GM18499 (cell line): Measurements from ENCODE around the gene EPHA2.

ENCODE experiments used
- ATAC-seq: cut with Tn5 transposase; IDR thresholded peaks from one replicate; pipeline ENCODE4 v1.9.1; 2021; ENCODE audit warnings: moderate number of reproducible peaks; ENCODE audit not compliant: insufficient read depth, unreplicated experiment

Gene EPHA2

GRCh38 chr1:16151995-16152384 lies 3.9 kb downstream of the EPHA2 start:
- no peak for ATAC-seq

- ATAC-seq = no peak
Observed at GRCh38 chr1:16151196-16151994, 4.5 kb downstream of the EPHA2 start.

- no peak for ATAC-seq
Observed at GRCh38 chr1:16150508-16150907, 5.4 kb downstream of the EPHA2 start.

GRCh38 chr1:16149702-16150488 lies 6.0 kb downstream of the EPHA2 start:
- ATAC-seq = no peak

GRCh38 chr1:16149146-16149545 lies 6.7 kb downstream of the EPHA2 start:
- ATAC-seq = no peak

- no peak for ATAC-seq
Observed at GRCh38 chr1:16148329-16149092, 7.4 kb downstream of the EPHA2 start.

- ATAC-seq = no peak
Observed at GRCh38 chr1:16147156-16147926, 8.5 kb downstream of the EPHA2 start.

GRCh38 chr1:16146279-16147155 lies 9.4 kb downstream of the EPHA2 start:
- ATAC-seq = no peak

GRCh38 chr1:16145662-16146278 lies 10.1 kb downstream of the EPHA2 start:
- no peak for ATAC-seq

GRCh38 chr1:16145030-16145661 lies 10.7 kb downstream of the EPHA2 start:
- no peak for ATAC-seq

- no peak for ATAC-seq
Observed at GRCh38 chr1:16144325-16145029, 11.4 kb downstream of the EPHA2 start.

- no peak for ATAC-seq
Observed at GRCh38 chr1:16143566-16144324, 12.1 kb downstream of the EPHA2 start.

- no peak for ATAC-seq
Observed at GRCh38 chr1:16143005-16143565, 12.8 kb downstream of the EPHA2 start.

- no peak for ATAC-seq
Observed at GRCh38 chr1:16142383-16142995, 13.4 kb downstream of the EPHA2 start.

GRCh38 chr1:16141573-16142336 lies 14.1 kb downstream of the EPHA2 start:
- no peak for ATAC-seq
